Neural cell (in vitro differentiated cells): ENCODE data around the gene TBR1.

Source experiments
- CTCF ChIP-seq: fragments of 450-650 bp; IDR thresholded peaks from 2 replicates; pipeline ENCODE4 v1.5.1; 2014; ENCODE audit warnings: antibody characterized with exemption, mild to moderate bottlenecking, moderate library complexity; ENCODE audit not compliant: poor library complexity, severe bottlenecking
- EP300 ChIP-seq: fragments of 450-650 bp; conservative IDR thresholded peaks from 2 replicates; pipeline ENCODE4 v1.6.1; 2014; ENCODE audit warnings: antibody characterized with exemption, mild to moderate bottlenecking, moderate library complexity; ENCODE audit not compliant: poor library complexity, severe bottlenecking
- EZH2 ChIP-seq: fragments of 200-600, 300-800 bp; shearing (Covaris generic), sonication (generic); IDR thresholded peaks from 2 replicates; pipeline ENCODE4 v1.6.1; 2014; ENCODE audit warnings: antibody characterized with exemption, low read length, borderline replicate concordance, mild to moderate bottlenecking; ENCODE audit not compliant: insufficient read depth, poor library complexity, severe bottlenecking
- MXI1 ChIP-seq: fragments of 450-650 bp; conservative IDR thresholded peaks from 2 replicates; pipeline ENCODE4 v1.6.1; 2014; ENCODE audit warnings: antibody characterized with exemption, mild to moderate bottlenecking; ENCODE audit not compliant: poor library complexity, severe bottlenecking
- POLR2AphosphoS5 ChIP-seq: IDR thresholded peaks from 2 replicates; pipeline ENCODE4 v1.6.1; 2012
- RAD21 ChIP-seq: fragments of 450-650 bp; conservative IDR thresholded peaks from 2 replicates; pipeline ENCODE4 v1.6.1; 2014; ENCODE audit warnings: antibody characterized with exemption, mild to moderate bottlenecking, moderate library complexity
- REST ChIP-seq: IDR thresholded peaks from 2 replicates; pipeline ENCODE4 v1.6.1; 2012; ENCODE audit warnings: borderline replicate concordance
- SMC3 ChIP-seq: fragments of 450-650 bp; conservative IDR thresholded peaks from 2 replicates; pipeline ENCODE4 v1.6.1; 2014; ENCODE audit warnings: antibody characterized with exemption, mild to moderate bottlenecking, moderate library complexity; ENCODE audit not compliant: poor library complexity
- TAF1 ChIP-seq: IDR thresholded peaks from 2 replicates; pipeline ENCODE4 v1.6.1; 2012; ENCODE audit warnings: low read depth

GRCh38 chr2:161445097-161445496, 29.0 kb downstream of the TBR1 start:
- TF ChIP-seq CTCF = no peak
- no peak for TF ChIP-seq EP300
- TF ChIP-seq MXI1 = no peak
- no peak for TF ChIP-seq POLR2AphosphoS5
- no peak for TF ChIP-seq TAF1
- no peak for TF ChIP-seq EZH2
- no peak for TF ChIP-seq SMC3
- no peak for TF ChIP-seq RAD21
- TF ChIP-seq REST = no peak
